SK-N-SH (cell line): ENCODE measurements around the gene SMIM36. TPM values are rescaled to one million over a fixed set of nuclear protein-coding genes. Genes with fewer than 3 reads are reported as not detected.

Experiments used
- CTCF ChIA-PET: fragments of 300-600, 350-600 bp; formaldehyde crosslinking; extraction: SDS; loops from one replicate; lab custom pipeline; 2021; lab: Yijun Ruan, JAX
- POLR2A ChIA-PET: fragments of 350-600 bp; sonication (Branson Sonifier 250); formaldehyde crosslinking; extraction: SDS; loops from one replicate; lab custom pipeline; 2020; ENCODE audit warnings: antibody characterized with exemption, inconsistent platforms; lab: Yijun Ruan, JAX
- DNase-seq: peaks from one replicate; pipeline ENCODE4 v3.0.0; 2012
- H2AFZ ChIP-seq: fragments of 200-600 bp; sonication (generic); 2 replicates; pipeline ENCODE4 v1.8.1; 2016; ENCODE audit warnings: antibody characterized with exemption, mild to moderate bottlenecking, low read depth
- H3F3A ChIP-seq: fragments of 200-600 bp; sonication (generic); replicated peaks from 2 replicates; pipeline ENCODE3; 2016; ENCODE audit warnings: antibody characterized with exemption, mild to moderate bottlenecking; ENCODE audit not compliant: insufficient read depth
- H3K27ac ChIP-seq, 2 experiments: fragments of 200-500 bp in 1 of 2; fragments of 200-600 bp in 1 of 2; sonication (Bioruptor generic) in 1 of 2; sonication (generic), shearing (Covaris generic) in 1 of 2; 2 replicates each; pipeline versions ENCODE4 v1.5.1 to v1.6.1; 2014 to 2016; ENCODE audit warnings: low read depth in 2 of 2, inconsistent platforms in 1 of 2, low read length in 1 of 2, mild to moderate bottlenecking in 1 of 2, mixed read lengths in 1 of 2
- H3K27me3 ChIP-seq: fragments of 200-600 bp; sonication (generic), shearing (Covaris generic); 2 replicates; pipeline ENCODE4 v1.6.1; 2016; ENCODE audit warnings: mixed run types; ENCODE audit not compliant: insufficient read depth
- H3K36me3 ChIP-seq, 2 experiments: fragments of 200-500 bp in 1 of 2; fragments of 200-600 bp in 1 of 2; sonication (Bioruptor generic) in 1 of 2; sonication (generic) in 1 of 2; replicated peaks in 1 of 2; 2 replicates each; pipeline versions ENCODE3 to v1.5.1; 2014 to 2016; ENCODE audit warnings: low read length in 1 of 2, mild to moderate bottlenecking in 1 of 2; ENCODE audit not compliant: insufficient read depth in 2 of 2, control insufficient read depth in 1 of 2
- H3K4me1 ChIP-seq, 2 experiments: fragments of 200-500 bp in 1 of 2; fragments of 200-600 bp in 1 of 2; sonication (Bioruptor generic) in 1 of 2; sonication (generic), shearing (Covaris generic) in 1 of 2; 2 replicates each; pipeline versions ENCODE4 v1.5.1 to v1.6.1; 2014 to 2016; ENCODE audit warnings: low read depth in 1 of 2, low read length in 1 of 2, mixed run types in 1 of 2; ENCODE audit not compliant: insufficient read depth in 2 of 2, control insufficient read depth in 1 of 2
- H3K4me2 ChIP-seq: fragments of 200-600 bp; sonication (generic), shearing (Covaris generic); 2 replicates; pipeline ENCODE4 v1.6.1; 2017; ENCODE audit warnings: mixed run types
- H3K4me3 ChIP-seq, 2 experiments: fragments of 200-500 bp in 1 of 2; fragments of 200-600 bp in 1 of 2; sonication (Bioruptor generic) in 1 of 2; sonication (generic), shearing (Covaris generic) in 1 of 2; 2 replicates each; pipeline versions ENCODE4 v1.5.1 to v1.8.1; 2014 to 2016; ENCODE audit warnings: low read depth in 2 of 2, inconsistent platforms in 1 of 2, low read length in 1 of 2, mild to moderate bottlenecking in 1 of 2, mixed read lengths in 1 of 2, moderate library complexity in 1 of 2
- H3K79me2 ChIP-seq: fragments of 200-600 bp; sonication (generic); 2 replicates; pipeline ENCODE4 v1.8.1; 2017; ENCODE audit warnings: mild to moderate bottlenecking; ENCODE audit not compliant: insufficient read depth
- H3K9ac ChIP-seq: fragments of 200-600 bp; sonication (generic); 2 replicates; pipeline ENCODE4 v1.6.1; 2017; ENCODE audit warnings: mixed run types
- H3K9me2 ChIP-seq: fragments of 200-600 bp; sonication (generic); 2 replicates; pipeline ENCODE4 v1.6.1; 2017; ENCODE audit warnings: mixed run types
- H3K9me3 ChIP-seq: fragments of 200-600 bp; sonication (generic); 2 replicates; pipeline ENCODE4 v1.6.1; 2017; ENCODE audit warnings: mixed run types, mild to moderate bottlenecking, moderate library complexity
- H4K20me1 ChIP-seq: fragments of 200-600 bp; sonication (generic); 2 replicates; pipeline ENCODE4 v1.6.1; 2017; ENCODE audit warnings: mild to moderate bottlenecking, mixed run types; ENCODE audit not compliant: insufficient read depth
- CHD2 ChIP-seq: fragments of 150-350 bp; IDR thresholded peaks from 2 replicates; pipeline ENCODE4 v1.6.1; 2018; ENCODE audit warnings: low read length; ENCODE audit not compliant: partially characterized antibody
- EP300 ChIP-seq, 2 experiments: IDR thresholded peaks; 2 replicates each; pipeline versions ENCODE4 v1.4.0 to v1.6.1; 2012; ENCODE audit warnings: borderline replicate concordance in 1 of 2, low read depth in 1 of 2, low read length in 1 of 2
- EZH2phosphoT487 ChIP-seq: fragments of 200-600 bp; sonication (generic); IDR thresholded peaks from 2 replicates; pipeline ENCODE4 v1.6.1; 2017; ENCODE audit warnings: low read depth, mixed run types, mild to moderate bottlenecking, antibody characterized with exemption, moderate library complexity, borderline replicate concordance
- JUND ChIP-seq: IDR thresholded peaks from 2 replicates; pipeline ENCODE4 v1.4.0; 2012
- MAX ChIP-seq: IDR thresholded peaks from 2 replicates; pipeline ENCODE4 v1.4.0; 2012; ENCODE audit warnings: low read depth
- NFIC ChIP-seq: IDR thresholded peaks from 2 replicates; pipeline ENCODE4 v1.4.0; 2012; ENCODE audit warnings: borderline replicate concordance
- NRF1 ChIP-seq: IDR thresholded peaks from 2 replicates; pipeline ENCODE4 v1.6.1; 2012; ENCODE audit warnings: low read depth, mild to moderate bottlenecking, low read length
- POLR2AphosphoS5 ChIP-seq: IDR thresholded peaks from 2 replicates; pipeline ENCODE4 v1.6.1; 2012; ENCODE audit warnings: low read depth, low read length
- RCOR1 ChIP-seq: fragments of 150-350 bp; IDR thresholded peaks from 2 replicates; pipeline ENCODE4 v1.6.1; 2017; ENCODE audit warnings: antibody characterized with exemption, low read length
- REST ChIP-seq: IDR thresholded peaks from 2 replicates; pipeline ENCODE4 v1.6.1; 2012; ENCODE audit warnings: mild to moderate bottlenecking, low read depth, low read length, moderate library complexity
- RFX5 ChIP-seq: IDR thresholded peaks from 2 replicates; pipeline ENCODE4 v1.6.1; 2012; ENCODE audit warnings: mild to moderate bottlenecking, improper control_type of control experiment, low read length
- RXRA ChIP-seq: IDR thresholded peaks from 2 replicates; pipeline ENCODE4 v1.4.0; 2012; ENCODE audit warnings: low read depth, mild to moderate bottlenecking, borderline replicate concordance
- SIN3A ChIP-seq: IDR thresholded peaks from 2 replicates; pipeline ENCODE4 v1.6.1; 2012; ENCODE audit warnings: low read depth, mild to moderate bottlenecking, low read length, moderate library complexity, borderline replicate concordance
- SMC3 ChIP-seq: IDR thresholded peaks from 2 replicates; pipeline ENCODE4 v1.6.1; 2012; ENCODE audit warnings: low read depth, low read length, improper control_type of control experiment
- TEAD4 ChIP-seq: IDR thresholded peaks from 2 replicates; pipeline ENCODE4 v1.4.0; 2012; ENCODE audit warnings: mild to moderate bottlenecking, borderline replicate concordance; ENCODE audit not compliant: insufficient read depth
- YY1 ChIP-seq: IDR thresholded peaks from 2 replicates; pipeline ENCODE4 v1.4.0; 2012; ENCODE audit warnings: low read depth, mild to moderate bottlenecking
- WGBS: methylation state at CpG from one replicate; pipeline ENCODE4 v1.1.6; 2017; ENCODE audit warnings: low lambda C conversion rate; 5-methylcytosine and 5-hydroxymethylcytosine counted together
- polyA plus RNA-seq, 3 experiments: library from polyadenylated mRNA; depleted of rRNA; stranded (reverse); fragments of >200 nt; gene quantifications; 2 replicates each; pipeline ENCODE4 v1.2.3, GENCODE V29; 2012
- TF ChIP-seq, protein P1 (sequence below): IDR thresholded peaks from 2 replicates; pipeline ENCODE4; 2012
- TF ChIP-seq, protein P2 (sequence below): fragments of 150-350 bp; IDR thresholded peaks from 2 replicates; pipeline ENCODE4 v1.6.1; 2016; ENCODE audit warnings: mild to moderate bottlenecking, low read depth, low read length

The SMIM36 gene
- polyA plus RNA-seq, 1 of the 3 experiments (the other 2 are of a cell fraction) = not detected

- TF ChIP-seq, protein P1, sequence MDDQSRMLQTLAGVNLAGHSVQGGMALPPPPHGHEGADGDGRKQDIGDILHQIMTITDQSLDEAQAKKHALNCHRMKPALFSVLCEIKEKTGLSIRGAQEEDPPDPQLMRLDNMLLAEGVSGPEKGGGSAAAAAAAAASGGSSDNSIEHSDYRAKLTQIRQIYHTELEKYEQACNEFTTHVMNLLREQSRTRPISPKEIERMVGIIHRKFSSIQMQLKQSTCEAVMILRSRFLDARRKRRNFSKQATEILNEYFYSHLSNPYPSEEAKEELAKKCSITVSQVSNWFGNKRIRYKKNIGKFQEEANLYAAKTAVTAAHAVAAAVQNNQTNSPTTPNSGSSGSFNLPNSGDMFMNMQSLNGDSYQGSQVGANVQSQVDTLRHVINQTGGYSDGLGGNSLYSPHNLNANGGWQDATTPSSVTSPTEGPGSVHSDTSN = no peak
- TF ChIP-seq, protein P2, sequence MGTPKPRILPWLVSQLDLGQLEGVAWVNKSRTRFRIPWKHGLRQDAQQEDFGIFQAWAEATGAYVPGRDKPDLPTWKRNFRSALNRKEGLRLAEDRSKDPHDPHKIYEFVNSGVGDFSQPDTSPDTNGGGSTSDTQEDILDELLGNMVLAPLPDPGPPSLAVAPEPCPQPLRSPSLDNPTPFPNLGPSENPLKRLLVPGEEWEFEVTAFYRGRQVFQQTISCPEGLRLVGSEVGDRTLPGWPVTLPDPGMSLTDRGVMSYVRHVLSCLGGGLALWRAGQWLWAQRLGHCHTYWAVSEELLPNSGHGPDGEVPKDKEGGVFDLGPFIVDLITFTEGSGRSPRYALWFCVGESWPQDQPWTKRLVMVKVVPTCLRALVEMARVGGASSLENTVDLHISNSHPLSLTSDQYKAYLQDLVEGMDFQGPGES = no peak
- no peak for TF ChIP-seq EZH2phosphoT487
These were observed 76.5 kb downstream of the SMIM36 start (continued) for GRCh38 chr17:55434721-55435120.

- no peaks in the 10 kb centered on the region for H4K20me1 ChIP-seq
- no peaks in the 10 kb centered on the region for H3K9me3 ChIP-seq
- H3F3A ChIP-seq = no peaks in the 10 kb centered on the region
- CTCF ChIA-PET = interaction anchor here (0.7 to 1.9 kb wide), 3 partner anchors 45 to 85 kb away, joined by 3 to 6 read pairs (median 4); no protein-coding TSS in a partner anchor
- H3K4me3 ChIP-seq = no peak overlapping the region
- H3K4me1 ChIP-seq = peaks cover 0 to 30% of the 10 kb centered on the region in 2 experiments; a peak in 2 of 4 replicates
- H3K9ac ChIP-seq = no peak overlapping the region
- TF ChIP-seq, protein P2 = no peak
- no peak for TF ChIP-seq NFIC
- no peak for TF ChIP-seq CHD2
- no peak for TF ChIP-seq YY1
- no peak for TF ChIP-seq NRF1
- no peak for TF ChIP-seq RXRA
- no peak for TF ChIP-seq REST
- no peak for TF ChIP-seq POLR2AphosphoS5
- no peak for TF ChIP-seq RFX5
- no peak for TF ChIP-seq SMC3
- no peak for TF ChIP-seq SIN3A
- TF ChIP-seq MAX = no peak
- TF ChIP-seq EP300 (IDR thresholded peaks at IDR 0.05; ENCODE audit: borderline replicate concordance in 1 of 2, low read depth in 1 of 2, low read length in 1 of 2) = no peak
- no peak for TF ChIP-seq RCOR1
- TF ChIP-seq EZH2phosphoT487 = no peak
- TF ChIP-seq TEAD4 = no peak
- TF ChIP-seq JUND = no peak
- TF ChIP-seq, all 33 proteins: peak for 0
- no peak overlapping the region for H2AFZ ChIP-seq
- H3K9me2 ChIP-seq = no peaks in the 10 kb centered on the region
- H3K4me2 ChIP-seq = no peak overlapping the region
- no peaks in the 10 kb centered on the region for H3K36me3 ChIP-seq
- WGBS = 75% methylated on average over 7 of the region's 7 CpGs
- peak overlapping the region in 1 of 2 experiments; percentile 7; a peak in 1 of 4 replicates for H3K27ac ChIP-seq
- no peaks in the 10 kb centered on the region for H3K79me2 ChIP-seq
- no peak for DNase-seq
- POLR2A ChIA-PET = no interaction called here
- no peaks in the 10 kb centered on the region for H3K27me3 ChIP-seq
These were observed 77.4 kb downstream of the SMIM36 start for GRCh38 chr17:55433629-55434422.
